GM23338 (cell line): ENCODE results near the gene KRT81.

ENCODE experiments used
- CTCF ChIP-seq, 2 experiments: fragments of 200-600 bp in 1 of 2; sonication (generic) in 1 of 2; conservative IDR thresholded peaks; 2 replicates each; pipeline versions ENCODE4 v1.5.1 to v1.6.1; 2016 to 2017; ENCODE audit warnings: antibody characterized with exemption in 2 of 2, low read depth in 2 of 2, mild to moderate bottlenecking in 2 of 2, moderate library complexity in 1 of 2
- EZH2 ChIP-seq: fragments of 200-600 bp; sonication (generic); IDR thresholded peaks from one replicate; pipeline ENCODE4 v1.8.0; 2017; ENCODE audit warnings: antibody characterized with exemption, mild to moderate bottlenecking, low read depth; ENCODE audit not compliant: unreplicated experiment
- POLR2AphosphoS5 ChIP-seq: IDR thresholded peaks from 2 replicates; pipeline ENCODE4 v1.6.1; 2016; ENCODE audit warnings: antibody characterized with exemption, low read depth
- ZNF114 ChIP-seq: fragments of 250-450 bp; sonication (Bioruptor Pico); IDR thresholded peaks from 2 replicates; pipeline ENCODE4 v1.5.0; 2020; ENCODE audit warnings: mild to moderate bottlenecking, moderate library complexity
- TF ChIP-seq, protein P1 (sequence below): IDR thresholded peaks from one replicate; pipeline ENCODE4 v1.6.1; 2018; ENCODE audit warnings: antibody characterized with exemption; ENCODE audit not compliant: unreplicated experiment

DNA sequence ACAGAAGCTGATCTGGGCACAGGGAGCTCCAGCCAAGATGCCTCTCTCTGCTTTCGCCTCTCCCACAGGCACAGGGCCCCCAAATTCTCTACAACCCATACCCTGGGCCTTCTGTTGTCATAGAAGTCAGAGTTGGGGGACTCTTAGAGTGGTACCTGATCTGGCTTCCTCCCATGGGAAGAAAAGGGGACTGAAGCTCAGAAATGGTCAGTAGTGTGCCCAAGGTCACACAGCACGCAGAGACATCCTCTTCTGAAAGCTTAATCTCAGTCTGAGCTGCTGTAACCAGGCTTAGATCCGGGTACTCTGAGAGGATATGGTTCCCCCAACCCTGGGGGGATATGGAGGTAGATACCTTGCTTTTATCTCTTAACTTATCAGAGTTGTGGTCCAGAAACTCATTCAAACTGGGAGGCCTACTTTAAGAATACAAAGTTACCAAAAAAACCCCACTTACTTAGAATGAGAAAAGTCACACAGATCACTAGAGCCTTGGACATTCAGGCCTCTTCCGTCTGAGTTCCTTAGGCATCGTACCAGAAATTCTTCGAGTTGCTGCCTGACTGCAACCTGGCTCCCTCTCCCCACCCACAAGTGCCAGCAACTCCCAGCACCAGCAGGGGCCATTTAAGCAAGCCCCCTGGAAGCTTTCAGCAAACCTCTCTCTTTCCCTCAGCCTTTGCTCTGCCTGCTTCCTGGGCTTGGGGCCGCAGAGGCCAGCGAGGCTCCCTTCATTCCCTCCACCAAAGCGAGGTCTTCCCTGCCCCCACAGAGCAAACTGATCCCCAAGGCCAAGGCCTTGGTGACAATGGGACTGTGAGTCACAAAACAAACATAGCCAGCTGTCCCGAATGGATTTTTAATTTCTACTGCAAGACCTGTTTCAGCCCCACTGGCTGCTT is 44.4 kb downstream of the KRT81 start:
- TF ChIP-seq ZNF114 (CRISPR knock-in tag) (no peak), CTCF (conservative IDR thresholded peaks at IDR 0.05; ENCODE audit: low read depth in 2 of 2) (no peak), POLR2AphosphoS5 (no peak), EZH2 (no peak)
- TF ChIP-seq, protein P1, sequence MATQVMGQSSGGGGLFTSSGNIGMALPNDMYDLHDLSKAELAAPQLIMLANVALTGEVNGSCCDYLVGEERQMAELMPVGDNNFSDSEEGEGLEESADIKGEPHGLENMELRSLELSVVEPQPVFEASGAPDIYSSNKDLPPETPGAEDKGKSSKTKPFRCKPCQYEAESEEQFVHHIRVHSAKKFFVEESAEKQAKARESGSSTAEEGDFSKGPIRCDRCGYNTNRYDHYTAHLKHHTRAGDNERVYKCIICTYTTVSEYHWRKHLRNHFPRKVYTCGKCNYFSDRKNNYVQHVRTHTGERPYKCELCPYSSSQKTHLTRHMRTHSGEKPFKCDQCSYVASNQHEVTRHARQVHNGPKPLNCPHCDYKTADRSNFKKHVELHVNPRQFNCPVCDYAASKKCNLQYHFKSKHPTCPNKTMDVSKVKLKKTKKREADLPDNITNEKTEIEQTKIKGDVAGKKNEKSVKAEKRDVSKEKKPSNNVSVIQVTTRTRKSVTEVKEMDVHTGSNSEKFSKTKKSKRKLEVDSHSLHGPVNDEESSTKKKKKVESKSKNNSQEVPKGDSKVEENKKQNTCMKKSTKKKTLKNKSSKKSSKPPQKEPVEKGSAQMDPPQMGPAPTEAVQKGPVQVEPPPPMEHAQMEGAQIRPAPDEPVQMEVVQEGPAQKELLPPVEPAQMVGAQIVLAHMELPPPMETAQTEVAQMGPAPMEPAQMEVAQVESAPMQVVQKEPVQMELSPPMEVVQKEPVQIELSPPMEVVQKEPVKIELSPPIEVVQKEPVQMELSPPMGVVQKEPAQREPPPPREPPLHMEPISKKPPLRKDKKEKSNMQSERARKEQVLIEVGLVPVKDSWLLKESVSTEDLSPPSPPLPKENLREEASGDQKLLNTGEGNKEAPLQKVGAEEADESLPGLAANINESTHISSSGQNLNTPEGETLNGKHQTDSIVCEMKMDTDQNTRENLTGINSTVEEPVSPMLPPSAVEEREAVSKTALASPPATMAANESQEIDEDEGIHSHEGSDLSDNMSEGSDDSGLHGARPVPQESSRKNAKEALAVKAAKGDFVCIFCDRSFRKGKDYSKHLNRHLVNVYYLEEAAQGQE, result no peak
